Epithelial cell of proximal tubule (primary cell): ENCODE data around the gene TEX264. TPM values are rescaled to one million over a fixed set of nuclear protein-coding genes. Genes with fewer than 3 reads are reported as not detected.

Source experiments
- DNase-seq: peaks from one replicate; pipeline ENCODE4 v3.0.0-alpha.2; 2011; ENCODE audit warnings: low read depth
- H3K4me3 ChIP-seq: 2 replicates; pipeline ENCODE4 v1.5.1; 2011; ENCODE audit warnings: low read depth, mild to moderate bottlenecking, low read length
- CTCF ChIP-seq: conservative IDR thresholded peaks from 2 replicates; pipeline ENCODE4 v1.5.1; 2012; ENCODE audit warnings: low read depth, mild to moderate bottlenecking, low read length
- total RNA-seq: library from RNA; depleted of rRNA; stranded (reverse); fragments of >200 nt; gene quantifications from 2 replicates; pipeline ENCODE4 v1.2.3, GENCODE V29; 2015

Gene TEX264
- total RNA-seq, 1 donor from 2014 or later: 55.3 TPM

GRCh38 chr3:51680663-51681230 lies 9.7 kb downstream of the TEX264 start:
- H3K4me3 ChIP-seq: no peak overlapping the region
- no peak for TF ChIP-seq CTCF
- no peak for DNase-seq

GRCh38 chr3:51681453-51681852 lies 10.4 kb downstream of the TEX264 start:
- H3K4me3 ChIP-seq: no peak overlapping the region
- no peak for TF ChIP-seq CTCF
- DNase-seq: no peak

- TF ChIP-seq CTCF: peak; percentile 82
- DNase-seq: peak; percentile 37
- H3K4me3 ChIP-seq: no peak overlapping the region
These were observed 11.0 kb downstream of the TEX264 start for GRCh38 chr3:51682079-51682478.

GRCh38 chr3:51682526-51682925 lies 11.5 kb downstream of the TEX264 start:
- DNase-seq: no peak
- no peak overlapping the region for H3K4me3 ChIP-seq
- TF ChIP-seq CTCF: no peak

- no peak for TF ChIP-seq CTCF
- no peak overlapping the region for H3K4me3 ChIP-seq
- DNase-seq: no peak
These were observed 12.5 kb downstream of the TEX264 start for GRCh38 chr3:51683566-51683965.

- H3K4me3 ChIP-seq: no peak overlapping the region
- no peak for DNase-seq
- no peak for TF ChIP-seq CTCF
These were observed 14.1 kb downstream of the TEX264 start for GRCh38 chr3:51684971-51685751.

- no peak for DNase-seq
- TF ChIP-seq CTCF: no peak
- no peak overlapping the region for H3K4me3 ChIP-seq
These were observed 15.0 kb downstream of the TEX264 start for GRCh38 chr3:51686056-51686455.
